Measurements from ENCODE around the gene TRPM8.

Gene TRPM8

DNA sequence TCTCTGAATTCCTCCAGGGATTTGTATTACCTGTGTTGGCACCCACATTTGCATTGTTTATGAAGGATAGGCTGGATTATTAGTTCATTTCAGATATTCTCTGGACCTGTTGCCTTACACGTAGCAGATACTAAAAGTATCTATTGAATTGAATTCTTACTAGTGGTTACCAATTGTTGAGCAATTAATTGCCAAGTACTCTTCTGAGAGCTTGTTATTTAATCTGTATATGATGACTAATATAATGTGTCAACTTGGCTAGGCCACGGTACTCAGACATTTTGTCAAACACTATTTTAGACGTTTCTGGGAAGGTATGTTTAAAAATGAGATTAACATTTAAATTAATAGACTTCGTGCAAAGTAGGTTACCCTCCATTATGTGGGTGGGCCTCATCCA, 130.9 kb downstream of the TRPM8 start:
- Histone ChIP-seq H3K27me3 (ENCODE audit: insufficient read depth, poor library complexity, severe bottlenecking) (peaks cover 2% of the 10 kb centered on the region), H3K4me3 (replicated peaks; ENCODE audit: insufficient read depth, low read length) (no peak overlapping the region), H3K27ac (replicated peaks) (no peak overlapping the region)
- DNase-seq (ENCODE audit: low read depth in 1 of 2, low spot score in 1 of 2): no peak
- TF ChIP-seq POLR2AphosphoS5 (IDR thresholded peaks at IDR 0.05; ENCODE audit: low read depth): no peak
- TF ChIP-seq GABPA (IDR thresholded peaks at IDR 0.05; ENCODE audit: low read depth): no peak
- no peak for TF ChIP-seq SPI1 (IDR thresholded peaks at IDR 0.05; ENCODE audit: borderline replicate concordance, low read depth)
- TF ChIP-seq, protein P1, sequence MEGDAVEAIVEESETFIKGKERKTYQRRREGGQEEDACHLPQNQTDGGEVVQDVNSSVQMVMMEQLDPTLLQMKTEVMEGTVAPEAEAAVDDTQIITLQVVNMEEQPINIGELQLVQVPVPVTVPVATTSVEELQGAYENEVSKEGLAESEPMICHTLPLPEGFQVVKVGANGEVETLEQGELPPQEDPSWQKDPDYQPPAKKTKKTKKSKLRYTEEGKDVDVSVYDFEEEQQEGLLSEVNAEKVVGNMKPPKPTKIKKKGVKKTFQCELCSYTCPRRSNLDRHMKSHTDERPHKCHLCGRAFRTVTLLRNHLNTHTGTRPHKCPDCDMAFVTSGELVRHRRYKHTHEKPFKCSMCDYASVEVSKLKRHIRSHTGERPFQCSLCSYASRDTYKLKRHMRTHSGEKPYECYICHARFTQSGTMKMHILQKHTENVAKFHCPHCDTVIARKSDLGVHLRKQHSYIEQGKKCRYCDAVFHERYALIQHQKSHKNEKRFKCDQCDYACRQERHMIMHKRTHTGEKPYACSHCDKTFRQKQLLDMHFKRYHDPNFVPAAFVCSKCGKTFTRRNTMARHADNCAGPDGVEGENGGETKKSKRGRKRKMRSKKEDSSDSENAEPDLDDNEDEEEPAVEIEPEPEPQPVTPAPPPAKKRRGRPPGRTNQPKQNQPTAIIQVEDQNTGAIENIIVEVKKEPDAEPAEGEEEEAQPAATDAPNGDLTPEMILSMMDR (IDR thresholded peaks at IDR 0.05; ENCODE audit: insufficient read depth, low read length): no peak
- TF ChIP-seq, protein P2, sequence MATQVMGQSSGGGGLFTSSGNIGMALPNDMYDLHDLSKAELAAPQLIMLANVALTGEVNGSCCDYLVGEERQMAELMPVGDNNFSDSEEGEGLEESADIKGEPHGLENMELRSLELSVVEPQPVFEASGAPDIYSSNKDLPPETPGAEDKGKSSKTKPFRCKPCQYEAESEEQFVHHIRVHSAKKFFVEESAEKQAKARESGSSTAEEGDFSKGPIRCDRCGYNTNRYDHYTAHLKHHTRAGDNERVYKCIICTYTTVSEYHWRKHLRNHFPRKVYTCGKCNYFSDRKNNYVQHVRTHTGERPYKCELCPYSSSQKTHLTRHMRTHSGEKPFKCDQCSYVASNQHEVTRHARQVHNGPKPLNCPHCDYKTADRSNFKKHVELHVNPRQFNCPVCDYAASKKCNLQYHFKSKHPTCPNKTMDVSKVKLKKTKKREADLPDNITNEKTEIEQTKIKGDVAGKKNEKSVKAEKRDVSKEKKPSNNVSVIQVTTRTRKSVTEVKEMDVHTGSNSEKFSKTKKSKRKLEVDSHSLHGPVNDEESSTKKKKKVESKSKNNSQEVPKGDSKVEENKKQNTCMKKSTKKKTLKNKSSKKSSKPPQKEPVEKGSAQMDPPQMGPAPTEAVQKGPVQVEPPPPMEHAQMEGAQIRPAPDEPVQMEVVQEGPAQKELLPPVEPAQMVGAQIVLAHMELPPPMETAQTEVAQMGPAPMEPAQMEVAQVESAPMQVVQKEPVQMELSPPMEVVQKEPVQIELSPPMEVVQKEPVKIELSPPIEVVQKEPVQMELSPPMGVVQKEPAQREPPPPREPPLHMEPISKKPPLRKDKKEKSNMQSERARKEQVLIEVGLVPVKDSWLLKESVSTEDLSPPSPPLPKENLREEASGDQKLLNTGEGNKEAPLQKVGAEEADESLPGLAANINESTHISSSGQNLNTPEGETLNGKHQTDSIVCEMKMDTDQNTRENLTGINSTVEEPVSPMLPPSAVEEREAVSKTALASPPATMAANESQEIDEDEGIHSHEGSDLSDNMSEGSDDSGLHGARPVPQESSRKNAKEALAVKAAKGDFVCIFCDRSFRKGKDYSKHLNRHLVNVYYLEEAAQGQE (IDR thresholded peaks at IDR 0.05; ENCODE audit: insufficient replicate concordance, low read depth): no peak

DNA sequence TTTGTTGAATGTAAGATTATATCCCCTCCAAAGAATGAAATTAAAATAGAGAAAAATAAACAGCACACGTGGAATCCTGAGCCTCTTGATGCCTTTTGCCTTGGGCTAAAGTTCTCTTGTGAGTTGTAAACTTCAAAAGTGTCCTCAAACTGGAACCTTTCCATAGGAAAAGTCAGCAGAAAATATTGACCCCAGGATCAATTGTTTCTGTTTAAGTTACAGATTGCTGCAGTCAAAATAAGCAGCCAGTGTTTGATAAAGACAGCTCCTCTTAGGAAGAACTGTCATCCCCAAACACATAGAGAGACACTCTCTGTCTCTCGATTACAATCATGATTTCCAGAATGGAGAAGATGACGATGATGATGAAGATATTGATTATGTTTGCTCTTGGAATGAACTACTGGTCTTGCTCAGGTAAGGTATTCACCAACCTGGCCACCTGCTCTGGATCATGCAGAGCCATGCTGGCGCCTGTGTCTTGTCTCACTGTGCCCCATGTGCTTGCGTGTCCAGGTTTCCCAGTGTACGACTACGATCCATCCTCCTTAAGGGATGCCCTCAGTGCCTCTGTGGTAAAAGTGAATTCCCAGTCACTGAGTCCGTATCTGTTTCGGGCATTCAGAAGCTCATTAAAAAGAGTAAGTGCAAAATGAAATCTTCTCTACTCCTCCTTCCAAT, 133.4 kb downstream of the TRPM8 start, which contains the start of gene SPP2:
Gene SPP2 (plus strand): TSS at position 248 of the 681 bp plus-strand sequence. CDS start 85 bp downstream, at position 333.
- H3K27me3 ChIP-seq (ENCODE audit: insufficient read depth, poor library complexity, severe bottlenecking): no peaks in the 10 kb centered on the region
- TF ChIP-seq GABPA (IDR thresholded peaks at IDR 0.05; ENCODE audit: low read depth) (no peak), SPI1 (IDR thresholded peaks at IDR 0.05; ENCODE audit: borderline replicate concordance, low read depth) (no peak), POLR2AphosphoS5 (IDR thresholded peaks at IDR 0.05; ENCODE audit: low read depth) (no peak)
- TF ChIP-seq, protein P2 (IDR thresholded peaks at IDR 0.05; ENCODE audit: insufficient replicate concordance, low read depth): no peak
- TF ChIP-seq, protein P1 (IDR thresholded peaks at IDR 0.05; ENCODE audit: insufficient read depth, low read length): no peak
- DNase-seq (ENCODE audit: low read depth in 1 of 2, low spot score in 1 of 2): no peak
- no peak within 1 kb of the TSS for H3K4me3 ChIP-seq (replicated peaks; ENCODE audit: insufficient read depth, low read length)
- no peak within 1 kb of the TSS for H3K27ac ChIP-seq (replicated peaks)

DNA sequence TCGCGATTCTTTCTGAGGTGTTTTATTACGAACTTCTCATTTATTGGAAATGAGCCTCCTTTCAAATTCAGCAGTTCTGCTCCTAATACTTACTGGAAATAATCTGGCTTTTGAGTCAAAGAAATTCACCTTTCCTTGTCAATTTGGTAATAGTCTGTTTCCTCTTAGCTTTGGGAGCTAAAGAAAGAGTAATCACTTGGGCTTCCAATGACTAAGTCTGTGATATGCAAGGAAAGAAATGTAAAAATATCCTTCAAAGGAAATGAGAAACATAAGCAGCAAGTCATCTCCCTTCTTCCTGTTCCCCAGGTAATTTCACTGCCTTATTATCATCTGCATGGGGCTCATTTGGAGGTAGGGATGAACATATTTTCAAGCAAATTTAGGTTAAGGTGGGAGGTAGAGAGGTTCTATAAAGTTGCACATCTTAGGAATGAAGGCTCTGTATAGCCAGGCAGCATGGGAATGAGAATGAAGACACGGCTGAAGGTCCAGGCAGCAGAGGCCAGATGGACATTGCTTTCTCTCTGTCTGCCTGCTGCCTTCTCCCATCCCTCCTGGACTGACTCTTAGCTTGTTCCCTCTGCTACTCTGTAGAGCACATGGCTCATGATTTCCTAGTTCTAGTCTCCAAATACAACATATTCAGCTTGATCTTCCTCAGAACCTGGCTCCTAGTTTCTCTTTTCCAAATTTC, 134.3 kb downstream of the TRPM8 start:
- H3K4me3 ChIP-seq (replicated peaks; ENCODE audit: insufficient read depth, low read length): no peak overlapping the region
- TF ChIP-seq GABPA (IDR thresholded peaks at IDR 0.05; ENCODE audit: low read depth) (no peak), POLR2AphosphoS5 (IDR thresholded peaks at IDR 0.05; ENCODE audit: low read depth) (no peak), SPI1 (IDR thresholded peaks at IDR 0.05; ENCODE audit: borderline replicate concordance, low read depth) (no peak)
- TF ChIP-seq, protein P1 (IDR thresholded peaks at IDR 0.05; ENCODE audit: insufficient read depth, low read length): no peak
- TF ChIP-seq, protein P2 (IDR thresholded peaks at IDR 0.05; ENCODE audit: insufficient replicate concordance, low read depth): no peak
- no peak overlapping the region for H3K27ac ChIP-seq (replicated peaks)
- H3K27me3 ChIP-seq (ENCODE audit: insufficient read depth, poor library complexity, severe bottlenecking): no peaks in the 10 kb centered on the region
- no peak for DNase-seq (ENCODE audit: low read depth in 1 of 2, low spot score in 1 of 2)

Data from HL-60 (cell line).